ENCODE data around the gene GRIN2B.

GRIN2B gene

GRCh38 chr12:14010989-14011388 lies 29.6 kb upstream of the GRIN2B start:
- H3K79me2 ChIP-seq (ENCODE audit: low read length): no peaks in the 10 kb centered on the region
- H3K36me3 ChIP-seq (replicated peaks; ENCODE audit: low read depth, low read length): no peaks in the 10 kb centered on the region
- no peaks in the 10 kb centered on the region for H3K4me1 ChIP-seq (ENCODE audit: low read length)
- no peak overlapping the region for H3K9ac ChIP-seq (ENCODE audit: low read length)
- no peaks in the 10 kb centered on the region for H3K27me3 ChIP-seq (ENCODE audit: low read depth, low read length)
- no peak for TF ChIP-seq EZH2phosphoT487 (IDR thresholded peaks at IDR 0.05; ENCODE audit: low read depth)
- TF ChIP-seq, protein P1, sequence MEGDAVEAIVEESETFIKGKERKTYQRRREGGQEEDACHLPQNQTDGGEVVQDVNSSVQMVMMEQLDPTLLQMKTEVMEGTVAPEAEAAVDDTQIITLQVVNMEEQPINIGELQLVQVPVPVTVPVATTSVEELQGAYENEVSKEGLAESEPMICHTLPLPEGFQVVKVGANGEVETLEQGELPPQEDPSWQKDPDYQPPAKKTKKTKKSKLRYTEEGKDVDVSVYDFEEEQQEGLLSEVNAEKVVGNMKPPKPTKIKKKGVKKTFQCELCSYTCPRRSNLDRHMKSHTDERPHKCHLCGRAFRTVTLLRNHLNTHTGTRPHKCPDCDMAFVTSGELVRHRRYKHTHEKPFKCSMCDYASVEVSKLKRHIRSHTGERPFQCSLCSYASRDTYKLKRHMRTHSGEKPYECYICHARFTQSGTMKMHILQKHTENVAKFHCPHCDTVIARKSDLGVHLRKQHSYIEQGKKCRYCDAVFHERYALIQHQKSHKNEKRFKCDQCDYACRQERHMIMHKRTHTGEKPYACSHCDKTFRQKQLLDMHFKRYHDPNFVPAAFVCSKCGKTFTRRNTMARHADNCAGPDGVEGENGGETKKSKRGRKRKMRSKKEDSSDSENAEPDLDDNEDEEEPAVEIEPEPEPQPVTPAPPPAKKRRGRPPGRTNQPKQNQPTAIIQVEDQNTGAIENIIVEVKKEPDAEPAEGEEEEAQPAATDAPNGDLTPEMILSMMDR (IDR thresholded peaks at IDR 0.05; ENCODE audit: low read depth, low read length): no peak
- no peak overlapping the region for H3K4me3 ChIP-seq (ENCODE audit: low read length)
- peaks cover 8% of the 10 kb centered on the region for H3K9me3 ChIP-seq (ENCODE audit: insufficient read depth, low read length)
- H4K20me1 ChIP-seq (ENCODE audit: insufficient read depth, low read length): no peaks in the 10 kb centered on the region
- H3K27ac ChIP-seq (ENCODE audit: low read length): no peak overlapping the region
- H3K4me2 ChIP-seq (ENCODE audit: low read length): no peak overlapping the region
- no peak overlapping the region for H2AFZ ChIP-seq (ENCODE audit: low read depth, low read length)

GRCh38 chr12:14007639-14008038 lies 26.2 kb upstream of the GRIN2B start:
- H3K79me2 ChIP-seq (ENCODE audit: low read length): no peaks in the 10 kb centered on the region
- H3K27me3 ChIP-seq (ENCODE audit: low read depth, low read length): no peaks in the 10 kb centered on the region
- H4K20me1 ChIP-seq (ENCODE audit: insufficient read depth, low read length): no peaks in the 10 kb centered on the region
- H3K27ac ChIP-seq (ENCODE audit: low read length): no peak overlapping the region
- no peak for TF ChIP-seq EZH2phosphoT487 (IDR thresholded peaks at IDR 0.05; ENCODE audit: low read depth)
- TF ChIP-seq, protein P1 (IDR thresholded peaks at IDR 0.05; ENCODE audit: low read depth, low read length): no peak
- H3K4me2 ChIP-seq (ENCODE audit: low read length): no peak overlapping the region
- no peaks in the 10 kb centered on the region for H3K36me3 ChIP-seq (replicated peaks; ENCODE audit: low read depth, low read length)
- H3K4me1 ChIP-seq (ENCODE audit: low read length): no peaks in the 10 kb centered on the region
- no peak overlapping the region for H2AFZ ChIP-seq (ENCODE audit: low read depth, low read length)
- peaks cover 4% of the 10 kb centered on the region for H3K9me3 ChIP-seq (ENCODE audit: insufficient read depth, low read length)
- no peak overlapping the region for H3K9ac ChIP-seq (ENCODE audit: low read length)
- H3K4me3 ChIP-seq (ENCODE audit: low read length): no peak overlapping the region

DNA sequence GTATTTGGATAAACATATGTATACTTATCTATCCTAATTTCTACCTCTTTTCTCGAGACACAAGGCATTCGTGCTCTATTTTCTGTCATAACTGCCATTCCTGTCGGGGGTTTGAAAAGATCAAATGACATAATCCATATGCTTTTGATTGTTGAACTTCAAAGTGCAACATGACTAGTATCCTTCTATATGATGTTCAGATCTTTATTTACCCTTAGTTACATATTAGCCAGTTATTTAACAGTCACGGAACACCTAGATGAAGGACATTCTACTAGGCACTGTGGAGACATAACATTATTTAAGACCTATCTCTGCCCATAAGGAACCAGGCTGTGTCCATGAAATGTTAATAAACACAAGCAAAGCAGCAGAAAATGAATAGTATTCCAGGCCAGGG lies 11.2 kb upstream of the GRIN2B start:
- H3K4me1 ChIP-seq (ENCODE audit: low read length): no peaks in the 10 kb centered on the region
- H3K27ac ChIP-seq (ENCODE audit: low read length): no peak overlapping the region
- no peaks in the 10 kb centered on the region for H4K20me1 ChIP-seq (ENCODE audit: insufficient read depth, low read length)
- no peak overlapping the region for H3K4me2 ChIP-seq (ENCODE audit: low read length)
- no peak overlapping the region for H2AFZ ChIP-seq (ENCODE audit: low read depth, low read length)
- no peak for TF ChIP-seq EZH2phosphoT487 (IDR thresholded peaks at IDR 0.05; ENCODE audit: low read depth)
- TF ChIP-seq, protein P1 (IDR thresholded peaks at IDR 0.05; ENCODE audit: low read depth, low read length): no peak
- H3K9ac ChIP-seq (ENCODE audit: low read length): no peak overlapping the region
- no peak overlapping the region for H3K4me3 ChIP-seq (ENCODE audit: low read length)
- H3K27me3 ChIP-seq (ENCODE audit: low read depth, low read length): peaks cover 8% of the 10 kb centered on the region
- no peaks in the 10 kb centered on the region for H3K79me2 ChIP-seq (ENCODE audit: low read length)
- H3K36me3 ChIP-seq (replicated peaks; ENCODE audit: low read depth, low read length): no peaks in the 10 kb centered on the region
- no peaks in the 10 kb centered on the region for H3K9me3 ChIP-seq (ENCODE audit: insufficient read depth, low read length)

DNA sequence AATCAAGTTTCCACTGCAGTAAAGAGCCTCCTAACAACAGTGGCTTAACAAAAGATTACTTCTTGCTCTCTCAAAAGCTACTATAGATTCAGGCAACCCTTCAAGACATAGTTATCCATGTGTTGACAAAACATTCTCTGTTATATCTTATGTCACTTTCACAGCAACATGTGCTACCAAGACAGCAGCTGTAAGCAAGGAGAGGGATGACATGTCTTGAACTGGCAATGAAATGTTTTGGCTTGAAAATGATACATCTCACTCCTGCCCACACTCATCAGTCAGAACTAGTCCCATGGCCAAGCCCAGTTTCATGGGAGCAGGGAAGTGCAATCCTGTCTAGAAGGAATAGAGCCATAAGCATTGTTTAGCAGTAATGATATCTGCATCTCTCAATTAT lies 10.7 kb upstream of the GRIN2B start:
- no peak overlapping the region for H3K4me2 ChIP-seq (ENCODE audit: low read length)
- H3K36me3 ChIP-seq (replicated peaks; ENCODE audit: low read depth, low read length): no peaks in the 10 kb centered on the region
- H3K79me2 ChIP-seq (ENCODE audit: low read length): no peaks in the 10 kb centered on the region
- H3K27me3 ChIP-seq (ENCODE audit: low read depth, low read length): peaks cover 8% of the 10 kb centered on the region
- H2AFZ ChIP-seq (ENCODE audit: low read depth, low read length): no peak overlapping the region
- H3K9me3 ChIP-seq (ENCODE audit: insufficient read depth, low read length): no peaks in the 10 kb centered on the region
- TF ChIP-seq, protein P1 (IDR thresholded peaks at IDR 0.05; ENCODE audit: low read depth, low read length): no peak
- TF ChIP-seq EZH2phosphoT487 (IDR thresholded peaks at IDR 0.05; ENCODE audit: low read depth): no peak
- H3K4me1 ChIP-seq (ENCODE audit: low read length): no peaks in the 10 kb centered on the region
- no peak overlapping the region for H3K9ac ChIP-seq (ENCODE audit: low read length)
- no peaks in the 10 kb centered on the region for H4K20me1 ChIP-seq (ENCODE audit: insufficient read depth, low read length)
- H3K27ac ChIP-seq (ENCODE audit: low read length): no peak overlapping the region
- no peak overlapping the region for H3K4me3 ChIP-seq (ENCODE audit: low read length)

All from OCI-LY3 (cell line).